ENCODE results near the gene CES3.
"Not testable (repeated sequence)": the region's sequence is repeated elsewhere in the genome, so short reads cannot be mapped to it uniquely, and the experiment has no call there.

The CES3 gene

DNA sequence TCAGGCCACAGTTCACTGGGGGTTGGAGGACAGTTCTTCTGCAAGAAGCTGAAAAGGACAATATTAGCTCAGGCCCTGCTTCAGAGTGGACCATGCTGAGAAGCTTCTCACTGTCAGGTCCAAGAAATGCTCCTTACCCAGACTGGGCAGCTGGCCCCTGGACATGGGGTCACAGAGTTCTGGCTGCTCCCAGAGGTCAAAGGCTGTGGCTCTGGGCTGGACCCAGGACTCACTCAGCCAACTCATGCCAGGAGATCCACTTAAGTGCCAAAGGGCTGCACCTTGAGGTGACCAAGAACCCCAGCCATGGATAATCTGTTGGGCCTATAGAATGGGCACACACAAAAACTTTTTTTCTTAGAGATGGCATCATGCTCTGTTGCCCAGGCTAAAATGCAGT is 21.7 kb upstream of the CES3 start:
- H3K27me3 Mint-ChIP-seq (ENCODE audit: low read depth, poor library complexity) = peaks cover 5% of the 10 kb centered on the region
- DNase-seq = no peak
- H3K4me3 Mint-ChIP-seq = no peak overlapping the region
- no peak overlapping the region for H3K27ac Mint-ChIP-seq
- H3K9me3 Mint-ChIP-seq = no peaks in the 10 kb centered on the region
- H3K4me1 Mint-ChIP-seq = peaks cover 26% of the 10 kb centered on the region
- H3K36me3 Mint-ChIP-seq (ENCODE audit: low read depth) = peaks cover 28% of the 10 kb centered on the region
- TF ChIP-seq, protein P1, sequence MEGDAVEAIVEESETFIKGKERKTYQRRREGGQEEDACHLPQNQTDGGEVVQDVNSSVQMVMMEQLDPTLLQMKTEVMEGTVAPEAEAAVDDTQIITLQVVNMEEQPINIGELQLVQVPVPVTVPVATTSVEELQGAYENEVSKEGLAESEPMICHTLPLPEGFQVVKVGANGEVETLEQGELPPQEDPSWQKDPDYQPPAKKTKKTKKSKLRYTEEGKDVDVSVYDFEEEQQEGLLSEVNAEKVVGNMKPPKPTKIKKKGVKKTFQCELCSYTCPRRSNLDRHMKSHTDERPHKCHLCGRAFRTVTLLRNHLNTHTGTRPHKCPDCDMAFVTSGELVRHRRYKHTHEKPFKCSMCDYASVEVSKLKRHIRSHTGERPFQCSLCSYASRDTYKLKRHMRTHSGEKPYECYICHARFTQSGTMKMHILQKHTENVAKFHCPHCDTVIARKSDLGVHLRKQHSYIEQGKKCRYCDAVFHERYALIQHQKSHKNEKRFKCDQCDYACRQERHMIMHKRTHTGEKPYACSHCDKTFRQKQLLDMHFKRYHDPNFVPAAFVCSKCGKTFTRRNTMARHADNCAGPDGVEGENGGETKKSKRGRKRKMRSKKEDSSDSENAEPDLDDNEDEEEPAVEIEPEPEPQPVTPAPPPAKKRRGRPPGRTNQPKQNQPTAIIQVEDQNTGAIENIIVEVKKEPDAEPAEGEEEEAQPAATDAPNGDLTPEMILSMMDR (IDR thresholded peaks at IDR 0.05) = no peak

DNA sequence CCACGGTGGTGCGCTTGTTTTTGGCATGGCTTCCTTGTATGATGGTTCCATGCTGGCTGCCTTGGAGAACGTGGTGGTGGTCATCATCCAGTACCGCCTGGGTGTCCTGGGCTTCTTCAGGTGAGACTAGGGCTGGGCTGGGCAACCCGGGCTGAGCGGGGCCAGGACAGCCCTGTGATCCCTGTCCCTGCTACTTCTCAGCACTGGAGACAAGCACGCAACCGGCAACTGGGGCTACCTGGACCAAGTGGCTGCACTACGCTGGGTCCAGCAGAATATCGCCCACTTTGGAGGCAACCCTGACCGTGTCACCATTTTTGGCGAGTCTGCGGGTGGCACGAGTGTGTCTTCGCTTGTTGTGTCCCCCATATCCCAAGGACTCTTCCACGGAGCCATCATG is 20.8 kb upstream of the CES3 start:
- Mint-ChIP-seq H3K36me3 (ENCODE audit: low read depth) (peaks cover 28% of the 10 kb centered on the region), H3K27me3 (ENCODE audit: low read depth, poor library complexity) (peaks cover 5% of the 10 kb centered on the region), H3K4me1 (peaks cover 23% of the 10 kb centered on the region), H3K4me3 (no peak overlapping the region), H3K9me3 (no peaks in the 10 kb centered on the region), H3K27ac (no peak overlapping the region)
- TF ChIP-seq, protein P1 (IDR thresholded peaks at IDR 0.05) = no peak
- DNase-seq = no peak

DNA sequence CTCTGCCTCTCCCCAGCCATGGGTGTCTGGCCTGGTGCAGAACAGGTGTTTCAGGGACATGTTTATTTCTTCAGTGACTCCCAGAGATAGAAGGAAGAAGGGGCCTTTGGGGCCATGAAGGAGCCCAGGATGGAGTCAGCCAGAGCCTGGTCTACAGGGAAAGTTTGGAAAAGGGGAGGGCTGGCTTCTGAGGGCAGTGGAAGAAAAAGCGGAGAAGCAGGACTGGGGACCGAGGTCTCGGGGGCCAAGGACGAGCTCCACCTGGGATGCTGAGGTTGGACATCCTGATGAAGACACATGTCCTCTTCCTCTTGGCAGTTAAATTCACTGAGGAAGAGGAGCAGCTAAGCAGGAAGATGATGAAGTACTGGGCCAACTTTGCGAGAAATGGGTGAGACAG is 18.1 kb upstream of the CES3 start:
- peaks cover 21% of the 10 kb centered on the region for H3K36me3 Mint-ChIP-seq (ENCODE audit: low read depth)
- peaks cover 20% of the 10 kb centered on the region for H3K27me3 Mint-ChIP-seq (ENCODE audit: low read depth, poor library complexity)
- TF ChIP-seq, protein P1 (IDR thresholded peaks at IDR 0.05) = no peak
- no peak overlapping the region for H3K4me3 Mint-ChIP-seq
- H3K4me1 Mint-ChIP-seq = peaks cover 9% of the 10 kb centered on the region
- H3K27ac Mint-ChIP-seq = no peak overlapping the region
- DNase-seq = no peak
- H3K9me3 Mint-ChIP-seq = no peaks in the 10 kb centered on the region

DNA sequence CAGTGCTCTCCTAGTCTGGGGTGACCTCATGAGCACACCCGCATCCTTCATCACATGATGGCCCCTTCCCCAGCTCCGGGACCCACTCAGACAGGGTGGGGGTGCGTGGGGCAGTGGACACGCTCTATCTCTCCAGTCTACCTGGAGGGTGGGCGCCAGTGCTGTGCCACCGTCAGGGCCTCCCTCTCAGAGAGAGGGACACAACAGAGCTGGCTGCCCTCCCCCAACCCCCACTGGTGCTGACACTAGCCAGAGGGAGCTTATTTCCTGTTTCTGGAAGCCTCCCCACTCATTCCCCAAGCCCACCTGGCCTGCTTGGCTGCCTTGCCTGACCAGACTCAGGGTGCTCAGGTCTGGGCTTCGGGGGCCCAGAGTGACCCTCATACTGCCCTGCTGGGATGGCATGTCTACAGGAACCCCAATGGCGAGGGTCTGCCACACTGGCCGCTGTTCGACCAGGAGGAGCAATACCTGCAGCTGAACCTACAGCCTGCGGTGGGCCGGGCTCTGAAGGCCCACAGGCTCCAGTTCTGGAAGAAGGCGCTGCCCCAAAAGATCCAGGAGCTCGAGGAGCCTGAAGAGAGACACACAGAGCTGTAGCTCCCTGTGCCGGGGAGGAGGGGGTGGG is 17.5 kb upstream of the CES3 start:
- Mint-ChIP-seq H3K27ac (no peak overlapping the region), H3K4me3 (no peak overlapping the region), H3K9me3 (no peaks in the 10 kb centered on the region), H3K4me1 (peaks cover 15% of the 10 kb centered on the region), H3K27me3 (ENCODE audit: low read depth, poor library complexity) (peaks cover 26% of the 10 kb centered on the region), H3K36me3 (ENCODE audit: low read depth) (peaks cover 21% of the 10 kb centered on the region)
- TF ChIP-seq, protein P1 (IDR thresholded peaks at IDR 0.05) = no peak
- DNase-seq = no peak

DNA sequence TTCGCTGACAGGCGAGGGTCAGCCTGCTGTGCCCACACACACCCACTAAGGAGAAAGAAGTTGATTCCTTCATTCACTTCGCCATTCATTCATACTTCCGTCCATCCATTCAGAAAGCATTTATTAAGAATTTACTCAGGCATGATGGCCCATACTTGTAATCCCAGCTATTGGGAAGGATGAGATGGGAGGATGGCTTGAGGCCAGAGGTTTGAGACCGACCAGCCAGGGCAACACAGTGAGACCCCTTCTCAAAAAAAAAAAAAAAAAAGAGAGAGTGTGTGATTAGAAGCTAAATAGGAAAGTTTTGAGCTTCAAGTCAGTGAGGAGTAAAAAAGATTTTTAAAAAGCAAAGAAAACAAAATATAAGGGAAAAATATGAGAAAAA is 17.0 kb upstream of the CES3 start:
- TF ChIP-seq, protein P1 (IDR thresholded peaks at IDR 0.05) = no peak
- Mint-ChIP-seq H3K27me3 (ENCODE audit: low read depth, poor library complexity) (peaks cover 28% of the 10 kb centered on the region), H3K4me3 (no peak overlapping the region), H3K9me3 (no peaks in the 10 kb centered on the region), H3K27ac (no peak overlapping the region), H3K36me3 (ENCODE audit: low read depth) (peaks cover 21% of the 10 kb centered on the region), H3K4me1 (peaks cover 20% of the 10 kb centered on the region)
- no peak for DNase-seq

DNA sequence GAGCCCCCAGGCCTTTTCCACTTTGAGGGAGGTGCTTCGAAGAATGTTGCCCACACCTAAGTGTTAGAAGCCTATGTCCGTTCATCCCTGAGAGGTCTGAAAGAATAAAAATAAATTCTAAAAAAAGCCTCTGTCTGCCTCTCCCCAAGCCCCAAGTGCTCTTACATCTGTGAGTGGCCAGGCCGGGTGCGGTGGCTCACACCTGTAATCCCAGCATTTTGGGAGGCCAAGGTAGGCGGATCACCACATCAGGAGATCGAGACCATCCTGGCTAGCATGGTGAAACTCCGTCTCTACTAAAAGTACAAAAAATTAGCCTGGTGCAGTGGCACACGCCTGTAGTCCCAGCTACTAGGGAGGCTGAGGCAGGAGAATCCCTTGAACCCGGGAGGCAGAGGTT is 16.1 kb upstream of the CES3 start:
- peaks cover 28% of the 10 kb centered on the region for H3K4me1 Mint-ChIP-seq

More for the DNA sequence above, 16.1 kb upstream of the CES3 start:
- H3K9me3 Mint-ChIP-seq, DNase-seq, H3K4me3 Mint-ChIP-seq: not testable (repeated sequence)
- peak overlapping the region; percentile 42 for H3K27ac Mint-ChIP-seq
- H3K27me3 Mint-ChIP-seq (ENCODE audit: low read depth, poor library complexity) = peaks cover 38% of the 10 kb centered on the region
- peaks cover 17% of the 10 kb centered on the region for H3K36me3 Mint-ChIP-seq (ENCODE audit: low read depth)

Data from nephron progenitor cell (in vitro differentiated cells).